SK-N-SH treated with all-trans-retinoic acid at 6 μM for 48 hours (cell line): Measurements from ENCODE around the gene NTSR1.

Experiments
- ARNTL ChIP-seq: fragments of 450-650 bp; formaldehyde crosslinking; IDR thresholded peaks from 2 replicates; pipeline ENCODE4 v1.5.0; 2020; ENCODE audit warnings: low read depth, mild to moderate bottlenecking, moderate library complexity, borderline replicate concordance
- ESRRG ChIP-seq: fragments of 250-450 bp; sonication (Bioruptor Pico); IDR thresholded peaks from 2 replicates; pipeline ENCODE4 v1.6.1; 2021; ENCODE audit warnings: mild to moderate bottlenecking
- GLIS3 ChIP-seq: fragments of 250-450 bp; sonication (Bioruptor Pico); IDR thresholded peaks from 2 replicates; pipeline ENCODE4 v1.5.0; 2020; ENCODE audit warnings: mild to moderate bottlenecking, moderate library complexity
- ISL1 ChIP-seq: fragments of 250-450 bp; sonication (Bioruptor Pico); IDR thresholded peaks from 2 replicates; pipeline ENCODE4 v2.1.2; 2022; ENCODE audit warnings: mild to moderate bottlenecking, moderate library complexity
- RARB ChIP-seq: fragments of 250-450 bp; sonication (Bioruptor Pico); IDR thresholded peaks from 2 replicates; pipeline ENCODE4 v1.8.0; 2021; ENCODE audit warnings: mild to moderate bottlenecking, moderate library complexity
- SNAI2 ChIP-seq: fragments of 250-450 bp; sonication (Bioruptor Pico); IDR thresholded peaks from 2 replicates; pipeline ENCODE4 v1.5.0; 2020; ENCODE audit warnings: mild to moderate bottlenecking, moderate library complexity
- TOX ChIP-seq: fragments of 250-450 bp; sonication (Bioruptor Pico); IDR thresholded peaks from 2 replicates; pipeline ENCODE4 v1.8.0; 2021; ENCODE audit warnings: mild to moderate bottlenecking, moderate library complexity, borderline replicate concordance
- ZFP3 ChIP-seq: fragments of 250-450 bp; sonication (Bioruptor Pico); IDR thresholded peaks from 2 replicates; pipeline ENCODE4 v1.5.0; 2020; ENCODE audit warnings: mild to moderate bottlenecking, moderate library complexity
- ZNF565 ChIP-seq: fragments of 450-650 bp; formaldehyde crosslinking; conservative IDR thresholded peaks from 2 replicates; pipeline ENCODE4 v1.5.0; 2020; ENCODE audit warnings: low read depth, mild to moderate bottlenecking, moderate library complexity
- TF ChIP-seq, protein P1 (sequence below): fragments of 250-450 bp; sonication (Bioruptor Pico); IDR thresholded peaks from 2 replicates; pipeline ENCODE4 v1.8.0; 2020; ENCODE audit warnings: mild to moderate bottlenecking, moderate library complexity, borderline replicate concordance
- TF ChIP-seq, protein P2 (sequence below): fragments of 250-450 bp; sonication (Bioruptor Pico); IDR thresholded peaks from 2 replicates; pipeline ENCODE4 v1.5.1; 2020; ENCODE audit warnings: low read depth, mild to moderate bottlenecking, moderate library complexity

GRCh38 chr20:62764156-62764935 lies 55.7 kb downstream of the NTSR1 start:
- TF ChIP-seq, protein P1, sequence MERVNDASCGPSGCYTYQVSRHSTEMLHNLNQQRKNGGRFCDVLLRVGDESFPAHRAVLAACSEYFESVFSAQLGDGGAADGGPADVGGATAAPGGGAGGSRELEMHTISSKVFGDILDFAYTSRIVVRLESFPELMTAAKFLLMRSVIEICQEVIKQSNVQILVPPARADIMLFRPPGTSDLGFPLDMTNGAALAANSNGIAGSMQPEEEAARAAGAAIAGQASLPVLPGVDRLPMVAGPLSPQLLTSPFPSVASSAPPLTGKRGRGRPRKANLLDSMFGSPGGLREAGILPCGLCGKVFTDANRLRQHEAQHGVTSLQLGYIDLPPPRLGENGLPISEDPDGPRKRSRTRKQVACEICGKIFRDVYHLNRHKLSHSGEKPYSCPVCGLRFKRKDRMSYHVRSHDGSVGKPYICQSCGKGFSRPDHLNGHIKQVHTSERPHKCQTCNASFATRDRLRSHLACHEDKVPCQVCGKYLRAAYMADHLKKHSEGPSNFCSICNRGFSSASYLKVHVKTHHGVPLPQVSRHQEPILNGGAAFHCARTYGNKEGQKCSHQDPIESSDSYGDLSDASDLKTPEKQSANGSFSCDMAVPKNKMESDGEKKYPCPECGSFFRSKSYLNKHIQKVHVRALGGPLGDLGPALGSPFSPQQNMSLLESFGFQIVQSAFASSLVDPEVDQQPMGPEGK (CRISPR knock-in tag): no peak
- TF ChIP-seq ESRRG: no peak
- no peak for TF ChIP-seq TOX
- TF ChIP-seq, protein P2, sequence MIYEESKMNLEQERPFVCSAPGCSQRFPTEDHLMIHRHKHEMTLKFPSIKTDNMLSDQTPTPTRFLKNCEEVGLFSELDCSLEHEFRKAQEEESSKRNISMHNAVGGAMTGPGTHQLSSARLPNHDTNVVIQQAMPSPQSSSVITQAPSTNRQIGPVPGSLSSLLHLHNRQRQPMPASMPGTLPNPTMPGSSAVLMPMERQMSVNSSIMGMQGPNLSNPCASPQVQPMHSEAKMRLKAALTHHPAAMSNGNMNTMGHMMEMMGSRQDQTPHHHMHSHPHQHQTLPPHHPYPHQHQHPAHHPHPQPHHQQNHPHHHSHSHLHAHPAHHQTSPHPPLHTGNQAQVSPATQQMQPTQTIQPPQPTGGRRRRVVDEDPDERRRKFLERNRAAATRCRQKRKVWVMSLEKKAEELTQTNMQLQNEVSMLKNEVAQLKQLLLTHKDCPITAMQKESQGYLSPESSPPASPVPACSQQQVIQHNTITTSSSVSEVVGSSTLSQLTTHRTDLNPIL (CRISPR knock-in tag): no peak
- no peak for TF ChIP-seq ARNTL (CRISPR knock-in tag)
- TF ChIP-seq ZFP3: no peak
- TF ChIP-seq RARB (CRISPR knock-in tag): no peak
- TF ChIP-seq SNAI2 (CRISPR knock-in tag): no peak
- TF ChIP-seq GLIS3 (CRISPR knock-in tag): no peak
- TF ChIP-seq ISL1: no peak
- TF ChIP-seq ZNF565 (CRISPR knock-in tag): no peak
